ENCODE data around the gene CELSR3.

Gene CELSR3

GRCh38 chr3:48686538-48687219, 24.0 kb upstream of the CELSR3 start:
- no peak for DNase-seq

DNA sequence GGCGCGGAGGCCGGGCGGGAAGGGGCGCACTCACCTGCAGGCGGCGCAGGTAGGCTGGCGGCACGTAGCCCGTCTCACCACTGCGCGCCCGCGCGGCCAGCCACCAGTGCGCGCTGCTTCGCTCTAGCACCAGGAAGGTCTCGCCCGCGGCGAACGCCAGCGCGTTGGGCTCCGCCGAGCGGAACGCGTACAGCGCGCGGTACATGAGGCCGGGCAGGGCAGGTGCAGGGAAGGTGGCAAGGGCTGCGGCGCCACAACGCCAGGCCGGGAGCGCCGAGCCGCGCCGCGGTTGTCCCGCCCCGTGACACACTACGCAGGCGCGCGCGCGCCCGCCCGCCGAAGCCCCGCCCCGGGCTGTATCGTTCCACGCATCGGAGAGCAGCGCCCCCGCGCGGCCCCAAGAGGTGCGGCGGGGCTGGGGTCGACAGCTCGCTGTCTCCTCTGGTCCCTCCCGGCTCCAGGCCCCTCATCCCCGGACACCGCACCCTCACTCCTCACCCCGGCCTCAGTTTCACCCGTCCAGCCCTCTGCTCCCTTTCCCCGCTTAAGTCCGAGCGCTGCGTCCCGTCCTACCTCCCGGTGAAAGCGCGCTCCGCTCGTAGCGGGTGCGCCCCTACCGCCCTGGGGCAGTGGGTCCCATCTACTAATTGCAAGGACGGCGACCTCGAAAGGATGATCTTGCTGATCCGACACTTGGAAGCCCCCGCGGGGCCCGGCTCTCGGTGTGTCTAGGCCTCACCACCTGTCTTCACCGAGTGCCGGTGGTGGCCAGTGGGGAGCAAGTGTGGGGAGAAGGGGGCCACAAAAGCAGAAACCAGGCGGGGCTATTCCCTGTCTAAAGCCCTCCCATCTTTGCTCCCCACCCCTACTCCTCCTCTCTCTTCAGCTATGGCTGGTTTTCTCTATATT, 23.2 kb upstream of the CELSR3 start, which contains the start of gene NCKIPSD:
Gene NCKIPSD (minus strand): TSS at position 313 of the 909 bp plus-strand sequence. CDS start 108 bp downstream, at position 205.
- DNase-seq = peak in 52 of 56 donors; percentile 27 to 91 (median 72)

- DNase-seq = no peak
Measured at GRCh38 chr3:48685293-48685602, 22.6 kb upstream of the CELSR3 start.

DNA sequence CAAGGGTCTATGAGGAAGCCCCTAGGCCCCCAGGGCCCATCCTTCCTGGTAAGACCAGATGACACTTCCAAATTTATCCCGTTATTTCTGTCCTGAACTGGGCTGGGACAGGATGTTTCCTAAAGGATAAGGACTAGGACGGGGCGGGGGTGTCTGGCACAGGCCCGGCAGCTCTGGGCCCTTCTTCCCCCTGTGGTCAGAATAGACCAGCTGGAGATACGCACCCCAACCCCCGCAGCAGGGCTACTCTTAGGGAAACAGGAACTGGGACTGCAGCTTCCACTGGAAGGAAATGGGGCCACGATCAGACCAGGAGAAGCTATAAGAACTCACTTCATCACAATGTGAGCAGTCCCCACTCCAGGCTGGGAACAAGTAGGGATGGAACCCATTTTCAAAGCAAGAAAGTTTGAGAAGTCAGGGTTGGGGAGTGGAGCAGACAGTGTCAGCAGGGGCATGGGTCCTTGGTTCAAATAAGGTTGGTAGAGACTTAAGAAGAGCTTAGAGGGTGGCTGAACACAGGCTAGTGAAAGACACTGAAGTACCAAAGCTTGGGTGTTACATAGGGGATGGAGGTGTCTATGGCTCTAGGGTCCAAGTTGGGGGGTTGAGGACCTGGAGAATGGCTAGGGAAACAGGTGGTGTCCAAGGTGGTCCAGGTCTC, 21.9 kb upstream of the CELSR3 start:
- peak in 5 of 56 donors; percentile 7 to 21 (median 17) for DNase-seq

DNA sequence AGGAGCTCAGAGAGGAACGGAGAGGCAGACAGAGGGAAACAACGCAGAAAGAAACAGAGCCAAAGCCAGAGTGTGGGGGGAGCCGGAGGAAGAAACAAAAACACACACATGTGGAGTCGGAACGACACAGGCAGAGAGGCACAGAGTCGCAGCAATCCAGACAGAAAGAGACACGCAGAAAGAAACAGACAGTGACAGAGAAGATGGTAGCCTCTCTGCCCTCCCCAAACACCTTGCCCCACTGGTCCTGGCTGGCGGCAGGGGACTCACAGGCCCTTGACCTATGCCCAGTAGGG, 21.3 kb upstream of the CELSR3 start:
- no peak for DNase-seq

GRCh38 chr3:48682786-48683185, 20.1 kb upstream of the CELSR3 start:
- no peak for DNase-seq

DNA sequence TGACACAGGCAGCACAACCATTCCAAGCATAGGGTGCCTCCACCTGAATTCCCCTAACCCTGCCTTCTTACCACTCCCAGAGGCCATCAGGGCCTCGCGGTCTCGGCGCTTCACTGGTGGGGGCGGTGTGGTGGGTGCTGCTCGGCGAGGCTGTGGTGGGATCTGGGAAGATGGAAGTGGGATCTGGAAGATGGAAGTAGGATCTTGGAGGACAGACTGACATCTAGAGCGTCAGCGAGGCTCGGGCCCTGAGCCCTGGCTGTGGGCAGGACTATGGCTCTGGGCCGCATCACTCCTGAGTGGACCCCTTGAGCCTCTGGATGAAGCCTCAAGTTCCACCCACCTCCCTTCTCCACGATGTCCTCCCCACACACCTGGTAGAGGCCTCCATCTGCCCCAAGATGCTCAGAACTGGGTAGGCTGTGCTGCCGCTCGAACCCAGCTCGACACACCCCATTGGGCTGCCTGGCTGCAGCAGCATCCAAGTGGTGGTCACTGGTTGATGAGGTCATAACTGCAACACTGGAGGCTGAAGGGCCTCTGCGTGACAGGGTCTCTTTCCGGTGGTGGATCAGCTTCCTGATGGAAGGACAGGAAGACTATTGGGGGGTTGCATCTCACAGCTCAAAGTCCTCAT, 19.4 kb upstream of the CELSR3 start:
- no peak for DNase-seq

DNA sequence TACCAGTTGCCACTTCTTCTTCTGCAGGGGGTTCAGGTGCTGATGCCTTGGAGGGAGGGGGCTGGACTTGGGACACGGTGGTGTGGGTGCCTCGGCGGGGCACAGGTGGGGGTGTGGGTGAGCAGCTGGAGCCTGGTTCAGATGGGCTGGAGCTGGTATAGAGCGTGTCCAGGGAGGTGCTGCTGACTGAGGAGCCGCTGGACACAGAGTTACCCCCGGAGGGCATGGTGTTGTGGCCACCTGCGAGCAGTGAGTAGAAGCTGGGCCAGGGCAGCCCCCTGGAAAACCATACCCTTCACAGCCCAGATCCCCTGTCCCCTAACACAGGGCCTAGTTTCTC, 18.8 kb upstream of the CELSR3 start:
- DNase-seq = no peak

DNA sequence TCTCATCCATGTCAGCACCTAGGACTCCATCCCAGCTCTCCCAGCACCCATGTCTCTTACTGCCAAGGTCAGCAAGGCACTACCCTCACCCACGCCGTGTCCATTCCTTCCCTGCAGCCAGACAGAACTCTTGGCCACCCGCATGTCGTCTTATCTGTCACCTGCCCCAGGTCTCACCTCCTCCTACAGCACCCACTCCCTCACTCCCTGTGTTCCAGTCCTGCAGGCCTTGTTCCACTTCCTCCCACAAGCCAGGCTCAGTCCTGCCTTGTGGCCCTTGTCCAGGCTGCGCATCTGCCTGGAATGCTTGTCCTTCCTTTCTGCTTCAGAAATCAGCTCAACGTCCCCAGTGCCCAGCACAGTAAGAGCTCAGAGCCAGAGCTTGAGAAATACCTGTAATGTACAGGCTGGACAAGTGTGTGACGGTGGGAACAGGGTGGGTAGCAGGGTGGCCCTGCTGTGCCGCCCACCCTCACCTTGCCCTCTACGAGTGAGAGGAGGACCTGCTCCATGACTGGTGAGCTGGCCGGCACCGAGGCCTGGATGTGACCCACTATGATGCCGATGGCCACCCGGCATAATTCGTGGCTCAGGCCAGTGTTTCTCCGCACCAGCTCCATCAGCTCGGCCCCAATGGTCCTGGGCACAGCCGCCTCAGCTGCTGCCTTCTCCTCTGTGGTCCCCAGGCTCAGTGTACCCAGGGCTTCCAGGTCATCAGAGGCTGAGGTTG, 18.3 kb upstream of the CELSR3 start:
- no peak for DNase-seq

GRCh38 chr3:48679411-48680391, 17.0 kb upstream of the CELSR3 start:
- DNase-seq = no peak

DNA sequence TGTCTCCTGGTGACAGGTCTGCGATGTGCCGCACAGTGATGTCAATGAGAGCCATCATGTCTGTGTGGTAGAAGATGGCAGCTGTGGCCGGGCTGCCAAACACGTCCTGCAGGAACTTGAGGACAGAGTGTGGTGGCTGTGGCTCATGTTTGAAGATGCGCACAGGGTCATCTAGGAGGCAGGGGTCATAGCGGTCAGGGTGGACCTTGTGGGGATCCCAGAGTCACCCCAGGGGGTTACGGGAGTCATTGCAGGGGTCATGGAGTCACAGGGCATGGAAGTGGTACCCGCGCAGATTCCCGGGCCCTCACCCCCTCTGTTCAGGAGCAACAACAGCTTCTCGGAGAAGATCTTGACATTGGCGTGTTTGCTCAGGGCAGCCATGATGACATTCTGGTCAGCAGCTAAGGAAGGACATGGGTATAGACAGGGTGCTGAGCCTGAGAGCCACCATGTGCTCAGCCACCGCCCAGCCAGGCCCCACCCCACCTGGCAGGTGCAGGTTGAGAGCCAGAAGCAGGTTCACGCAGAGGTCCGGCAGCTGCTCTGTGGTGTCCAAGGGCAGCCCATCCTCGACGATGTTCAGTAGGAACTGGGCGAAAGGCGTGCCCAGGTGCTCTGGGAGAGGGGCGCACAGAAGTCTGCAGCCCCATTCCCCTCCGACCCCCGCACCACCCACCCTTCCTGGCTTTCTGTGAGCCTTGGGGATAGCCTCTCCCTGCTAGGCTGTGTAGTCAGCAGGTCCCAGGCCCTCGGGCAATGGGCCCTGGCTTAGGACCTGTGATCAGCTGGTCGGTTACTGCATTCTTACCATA, 16.1 kb upstream of the CELSR3 start:
- DNase-seq = no peak

GRCh38 chr3:48678056-48678455, 15.4 kb upstream of the CELSR3 start:
- no peak for DNase-seq

DNA sequence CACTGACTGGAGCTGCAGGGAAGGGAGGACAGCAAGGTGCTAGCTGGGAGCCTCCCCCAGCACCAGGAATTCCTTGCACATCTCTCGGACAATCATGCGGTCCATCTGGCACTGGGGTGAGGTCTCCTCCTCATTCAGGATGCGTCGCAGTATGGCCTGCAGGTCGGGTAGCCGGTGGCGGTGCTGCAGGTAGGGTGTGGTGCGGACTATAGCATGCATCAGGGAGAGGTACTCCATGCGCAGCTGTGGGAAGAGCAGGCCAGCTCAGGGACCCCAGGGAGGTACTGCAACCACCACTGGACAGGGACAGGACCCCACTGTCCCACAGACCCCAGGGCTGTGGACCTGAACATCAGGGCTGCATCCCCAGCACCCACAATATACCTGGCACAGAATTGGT, 11.8 kb upstream of the CELSR3 start:
- no peak for DNase-seq

DNA sequence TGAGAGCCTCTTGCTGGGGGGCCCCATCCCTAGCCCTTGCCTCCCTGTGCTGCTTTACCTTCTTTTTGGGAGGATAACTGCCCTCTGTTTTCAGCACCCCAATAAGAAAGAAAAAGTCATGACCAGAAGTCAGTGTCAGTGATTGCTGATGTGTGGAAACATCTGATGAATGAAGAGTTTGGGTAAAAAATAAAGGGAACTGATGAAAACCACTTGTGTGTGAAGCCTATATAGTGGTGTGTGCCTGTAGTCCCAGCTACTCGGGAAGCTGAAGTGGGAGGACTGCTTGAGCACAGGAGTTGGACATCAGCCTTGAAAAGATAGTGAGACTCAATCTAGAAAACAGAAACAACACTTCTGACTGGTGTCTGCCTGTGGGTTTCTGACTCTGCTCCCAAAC, 9.8 kb upstream of the CELSR3 start:
- DNase-seq = no peak

GRCh38 chr3:48664929-48665328, 2.2 kb upstream of the CELSR3 start:
- no peak for DNase-seq

- DNase-seq = no peak
Measured at GRCh38 chr3:48664313-48664644, 1.6 kb upstream of the CELSR3 start.

DNA sequence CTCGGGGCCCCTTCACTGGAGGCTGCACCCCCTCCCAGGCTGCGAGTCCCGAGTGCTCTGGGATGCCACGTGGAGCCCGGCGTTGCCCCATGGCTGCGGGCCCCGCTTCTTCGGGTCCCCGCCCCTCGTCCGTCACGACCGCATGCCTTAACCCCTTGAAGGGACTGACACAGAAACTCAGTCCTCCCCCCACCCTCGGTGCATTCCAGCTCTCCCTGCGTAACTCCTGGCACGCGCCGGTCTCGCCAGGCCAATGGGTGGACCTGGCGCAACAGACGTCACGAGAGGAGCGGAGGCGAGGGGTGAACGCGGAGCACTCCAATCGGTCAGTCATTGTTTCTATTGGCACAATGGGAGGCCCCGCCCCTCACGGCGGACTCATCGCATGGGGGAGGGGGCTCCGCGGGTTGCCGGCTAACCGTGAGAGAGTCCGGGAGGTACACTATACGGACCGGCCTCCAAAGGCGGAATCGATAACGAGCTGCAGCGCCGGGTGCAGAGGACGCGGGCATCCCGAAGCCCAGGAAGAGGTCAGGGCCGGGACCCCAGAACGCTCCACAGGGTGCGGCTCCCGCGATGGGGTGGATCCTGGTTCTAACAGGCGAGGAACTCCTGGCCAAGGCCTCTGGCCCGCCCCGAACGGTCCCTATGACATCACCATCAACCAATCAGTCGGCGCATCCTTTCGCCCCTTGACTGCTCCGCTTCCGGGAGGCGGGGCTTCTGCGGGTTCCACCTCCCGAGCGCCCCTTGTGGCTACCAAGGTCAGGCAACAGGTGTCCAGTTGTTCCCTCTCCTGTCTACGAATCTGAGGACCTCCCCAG, 1.0 kb upstream of the CELSR3 start:
- DNase-seq = peak; percentile 66 to 97 (median 93)

DNA sequence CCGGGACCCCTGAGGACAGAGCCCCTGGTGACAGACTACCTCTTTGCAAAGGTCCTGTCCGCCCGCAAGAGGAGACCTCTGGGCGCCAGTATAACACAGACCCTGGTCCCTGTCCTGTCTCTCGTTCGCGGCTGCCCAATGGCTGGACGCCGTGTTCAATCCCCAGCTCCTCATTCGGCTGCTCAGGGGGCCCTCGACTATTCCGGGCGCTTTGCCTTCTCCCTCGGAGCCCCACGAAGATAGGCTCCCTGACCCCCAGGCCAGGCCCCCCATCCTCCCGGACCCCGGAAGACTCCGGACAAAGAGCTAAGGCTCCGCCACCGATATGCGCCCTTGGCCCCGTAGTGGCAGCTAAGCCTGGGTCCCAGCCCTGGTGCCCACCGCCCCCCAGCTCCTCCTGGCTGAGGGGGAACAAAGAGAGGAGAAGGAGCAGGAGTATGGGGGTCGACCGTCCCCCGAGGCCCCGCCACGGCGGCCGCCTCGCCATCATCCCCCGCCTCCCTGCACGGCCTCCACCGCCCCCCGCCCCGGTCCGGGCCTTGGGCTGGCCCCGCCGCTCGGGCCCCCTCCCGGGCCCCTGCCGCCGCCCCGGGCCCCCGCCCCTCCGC, 437 bp downstream of the CELSR3 start:
- peak in 7 of 56 donors; percentile 6 to 42 (median 28) for DNase-seq
